ENCODE data around the gene LZTS2. TPM values are rescaled to one million over a fixed set of nuclear protein-coding genes. Genes with fewer than 3 reads are reported as not detected.

LZTS2 gene
- total RNA-seq, 1 donor, result 41.2 TPM

DNA sequence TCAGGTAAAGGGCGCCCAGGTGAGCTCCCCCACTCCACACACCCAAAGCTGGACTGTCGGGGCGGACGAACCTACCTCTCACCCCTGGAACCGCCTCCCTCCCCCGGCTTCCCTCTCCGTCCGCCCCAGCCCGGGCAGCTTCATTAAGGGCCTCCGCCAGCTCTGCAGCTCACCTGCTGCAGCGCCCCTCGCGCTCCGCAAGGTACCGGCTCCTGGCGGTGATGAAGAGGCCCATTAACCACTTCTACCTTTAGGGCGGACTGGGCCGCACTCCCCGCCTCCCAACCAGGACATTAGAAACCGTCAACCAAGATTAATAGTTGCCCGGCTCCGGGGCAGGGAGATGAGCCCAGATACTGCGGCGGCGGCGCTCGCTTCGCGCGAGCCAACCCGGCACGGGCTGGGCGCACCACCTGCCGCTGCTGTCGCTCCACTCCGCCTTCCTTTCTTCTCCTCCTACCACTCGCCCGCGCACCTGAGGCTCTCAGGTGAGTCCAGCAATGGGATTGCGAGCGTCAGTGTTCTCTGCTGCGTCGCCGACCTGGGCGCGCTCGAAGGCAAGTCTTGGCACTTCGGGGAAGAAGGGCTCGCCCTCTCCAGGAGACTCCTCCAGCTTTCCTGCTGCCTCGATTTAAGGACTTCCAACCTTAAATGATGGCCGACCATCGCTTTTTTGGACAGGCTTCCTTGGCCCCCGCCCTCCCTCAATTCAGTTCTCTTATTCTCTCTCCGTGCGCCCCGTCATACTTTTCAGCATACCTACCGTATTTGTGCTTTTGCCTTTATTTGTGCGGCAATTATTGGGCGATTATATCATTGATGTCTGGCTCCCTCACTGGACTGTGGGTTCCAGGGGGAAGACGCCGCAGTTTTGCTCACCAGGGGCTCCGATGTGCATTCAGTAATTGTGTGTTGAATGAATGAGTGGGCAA, 48.6 kb downstream of the LZTS2 start:
- no peak for DNase-seq (ENCODE audit: low read depth in 2 of 3, low spot score in 2 of 3)

DNA sequence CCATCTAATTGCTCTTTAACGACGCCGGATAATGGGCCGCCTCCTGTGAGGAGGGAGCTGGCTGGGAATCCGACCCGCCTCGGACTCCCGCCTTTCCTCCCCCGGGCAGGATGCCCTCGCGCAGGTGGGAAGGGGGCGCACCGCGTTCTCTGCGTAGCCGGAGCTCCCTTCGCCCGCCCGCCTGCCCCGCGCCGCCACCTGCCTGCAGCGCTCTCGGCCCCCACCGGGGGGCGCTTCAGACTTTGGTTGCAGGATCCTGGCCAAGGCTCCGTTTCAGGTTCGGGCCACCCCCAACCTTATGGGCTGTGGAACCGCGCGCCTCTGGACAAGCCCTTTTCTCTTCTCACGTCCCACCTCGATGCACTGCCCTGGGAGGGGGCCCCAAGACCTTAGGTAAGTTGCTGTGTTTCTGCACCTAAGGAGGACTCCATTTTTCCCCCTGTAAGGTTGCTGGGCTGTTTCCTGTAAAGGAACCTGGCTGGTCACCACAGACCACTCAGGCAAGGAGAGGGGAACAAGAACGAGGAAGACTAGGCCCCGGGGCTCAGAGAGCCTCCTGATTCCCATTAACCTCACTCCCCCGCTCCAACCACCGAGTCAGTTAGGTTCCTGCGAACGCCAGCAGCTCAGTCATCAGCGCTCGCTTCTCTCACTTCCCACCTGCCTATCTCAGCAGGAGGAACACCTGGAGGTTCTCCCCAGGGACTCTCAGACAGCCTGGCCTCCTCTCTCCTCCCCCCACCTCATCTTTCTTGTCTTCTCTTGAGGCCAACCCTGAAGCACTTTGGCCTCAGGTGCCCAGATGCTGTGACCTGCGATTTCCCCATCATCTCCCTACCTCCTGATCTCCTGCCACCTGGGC, 50.8 kb downstream of the LZTS2 start:
- DNase-seq (ENCODE audit: low read depth in 2 of 3, low spot score in 2 of 3), result peak; percentile 66 to 73 (median 69)

DNA sequence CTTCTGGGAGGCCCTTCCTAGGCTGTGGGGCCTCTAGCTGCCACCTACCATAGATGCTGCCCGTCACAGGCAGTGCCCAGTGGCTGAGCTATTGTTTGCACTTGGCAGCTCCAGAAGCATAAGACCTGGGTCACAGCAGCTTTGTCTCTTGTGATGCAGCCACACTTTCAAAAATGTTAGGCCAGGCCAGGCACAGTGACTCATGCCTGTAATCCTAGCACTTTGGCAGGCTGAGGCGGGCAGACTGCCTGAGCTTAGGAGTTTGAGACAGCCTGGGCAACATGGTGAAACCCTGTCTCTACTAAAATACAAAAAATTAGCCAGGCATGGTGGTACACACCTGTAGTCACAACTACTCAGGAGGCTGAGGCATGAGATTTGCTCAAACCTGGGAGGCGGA, 52.7 kb downstream of the LZTS2 start:
- no peak for DNase-seq (ENCODE audit: low read depth in 2 of 3, low spot score in 2 of 3)

DNA sequence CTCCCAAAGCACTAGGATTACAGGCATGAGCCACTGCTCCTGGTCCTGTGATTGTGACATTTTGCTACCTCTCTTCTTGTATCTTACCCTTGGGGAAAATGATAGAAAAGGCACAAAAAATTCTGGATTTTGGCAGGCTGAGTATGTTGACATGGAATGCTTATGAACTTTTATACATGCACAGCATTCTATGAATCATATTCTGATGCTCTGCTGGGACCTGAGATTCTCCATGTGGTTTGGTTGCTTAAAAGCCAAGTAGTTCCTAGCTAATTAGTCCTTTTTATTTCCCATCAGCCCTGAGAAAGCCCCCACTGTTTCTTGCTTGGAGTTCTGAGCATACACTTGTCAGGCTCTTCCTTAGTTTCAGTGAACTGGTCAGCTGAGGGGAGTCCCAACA, 53.9 kb downstream of the LZTS2 start:
- no peak for DNase-seq (ENCODE audit: low read depth in 2 of 3, low spot score in 2 of 3)

DNA sequence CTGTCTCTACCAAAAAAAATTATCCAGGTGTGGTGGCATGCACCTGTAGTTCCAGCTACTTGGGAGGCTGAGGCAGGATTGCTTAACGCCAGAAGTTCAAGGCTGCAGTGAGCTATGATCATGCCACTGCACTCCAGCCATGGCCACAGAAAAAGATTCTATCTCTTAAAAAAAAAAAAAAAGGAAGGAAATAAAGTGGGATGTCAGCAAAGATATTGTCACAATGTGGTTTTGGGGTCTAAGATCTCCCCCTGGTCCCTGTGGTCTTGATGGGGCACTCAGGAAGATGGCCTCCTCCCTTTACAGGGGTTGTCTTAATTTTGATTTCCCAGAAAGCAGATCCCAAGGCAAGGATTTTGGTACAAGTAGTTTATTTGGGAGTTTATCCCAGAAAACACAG, 54.7 kb downstream of the LZTS2 start:
- DNase-seq (ENCODE audit: low read depth in 2 of 3, low spot score in 2 of 3), result peak in 2 of 3 donors; percentile 68 to 89

DNA sequence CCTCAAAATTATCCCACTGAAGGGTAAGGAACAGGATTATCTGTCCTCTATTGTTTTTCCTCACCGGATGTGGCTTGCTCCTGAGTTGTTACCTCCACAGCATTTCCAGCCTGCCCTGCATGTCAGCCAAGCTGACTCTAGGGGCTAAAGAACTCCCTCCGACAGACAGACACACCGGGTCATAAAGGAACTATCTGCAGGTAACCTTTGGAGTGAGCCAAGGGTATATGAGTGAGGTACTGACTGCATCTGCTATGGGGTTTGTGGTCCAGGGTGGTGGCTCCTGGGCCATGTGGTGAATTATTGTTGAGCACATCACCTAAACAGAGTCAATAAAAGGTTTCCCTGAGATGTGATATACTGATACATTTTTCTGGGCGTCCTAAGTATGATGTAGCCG, 55.3 kb downstream of the LZTS2 start:
- no peak for DNase-seq (ENCODE audit: low read depth in 2 of 3, low spot score in 2 of 3)

DNA sequence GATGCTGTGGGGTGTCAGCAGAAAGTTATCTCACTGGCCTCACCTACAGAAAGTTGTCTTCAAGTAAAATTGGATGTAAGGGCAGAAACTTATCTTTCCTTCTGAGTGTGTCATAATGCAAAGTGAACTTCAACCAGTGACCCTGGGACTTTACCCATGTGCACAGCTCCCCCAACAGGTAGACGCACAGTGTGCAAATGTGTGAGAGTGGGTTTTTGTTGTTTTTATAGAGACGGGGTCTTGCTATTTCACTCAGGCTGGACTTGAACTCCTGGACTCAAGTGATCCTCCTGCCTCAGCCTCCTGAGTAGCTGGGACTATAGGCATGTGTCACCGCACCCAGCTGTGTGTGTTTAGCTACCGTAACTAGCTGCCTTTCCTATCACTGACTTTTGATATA, 55.8 kb downstream of the LZTS2 start:
- no peak for DNase-seq (ENCODE audit: low read depth in 2 of 3, low spot score in 2 of 3)

DNA sequence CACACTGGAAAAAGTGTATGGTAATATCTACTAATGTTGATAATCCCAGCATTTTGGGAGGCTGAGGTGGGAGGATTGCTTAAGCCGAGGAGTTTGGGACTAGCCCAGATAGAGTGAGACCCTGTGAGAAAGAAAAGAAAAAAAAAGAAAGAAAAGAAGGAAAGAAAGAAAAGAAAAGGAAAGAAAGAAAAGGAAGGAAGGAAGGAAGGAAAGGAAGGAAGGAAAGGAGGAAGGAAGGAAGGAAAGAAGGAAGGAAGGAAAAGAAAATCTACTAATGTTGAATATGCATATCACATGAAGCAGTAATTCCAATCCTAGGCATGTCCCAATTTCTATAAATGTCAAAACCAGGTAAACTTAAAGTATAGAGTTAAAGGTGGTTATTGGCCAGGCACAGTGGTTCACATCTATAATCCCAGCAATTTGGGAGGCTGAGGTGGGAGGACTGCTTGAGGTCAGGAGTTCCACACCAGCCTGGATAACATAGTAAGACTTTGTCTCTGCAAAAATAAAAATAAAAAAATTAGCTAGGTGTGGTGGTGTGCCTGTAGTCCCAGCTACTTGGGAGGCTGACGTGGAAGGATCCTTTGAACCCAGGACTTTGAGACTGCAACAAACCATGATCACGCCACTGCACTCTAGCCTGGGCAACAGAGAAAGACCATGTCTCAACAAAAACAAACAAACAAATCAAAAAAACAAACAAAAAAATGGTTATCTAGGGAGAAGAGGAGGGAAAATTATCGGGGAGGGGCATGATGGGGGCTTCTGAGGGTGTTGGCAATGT, 57.0 kb downstream of the LZTS2 start:
- no peak for DNase-seq (ENCODE audit: low read depth in 2 of 3, low spot score in 2 of 3)

Small RNAs within 50 kb of the gene (small RNA-seq; reads per million reads assigned to genes)
- gene MIR608, result not detected

Other genes starting within 250 kb of the LZTS2 start
- 9.2 TPM for gene SLF2, start 86.8 kb upstream of the LZTS2 start, total RNA-seq
- gene SEMA4G, start 30.3 kb upstream of the LZTS2 start, total RNA-seq, result 0.54 TPM
- 81.6 TPM for gene MRPL43, start 12.3 kb upstream of the LZTS2 start, total RNA-seq
- gene TWNK, start 12.3 kb upstream of the LZTS2 start, total RNA-seq, result 13.2 TPM
- gene PDZD7, start 31.3 kb downstream of the LZTS2 start, total RNA-seq, result 1.3 TPM
- gene SFXN3, start 31.4 kb downstream of the LZTS2 start, total RNA-seq, result 123 TPM
- gene KAZALD1, start 62.2 kb downstream of the LZTS2 start, total RNA-seq, result 5.9 TPM
- not detected for gene TLX1, start 131.5 kb downstream of the LZTS2 start, total RNA-seq
- gene LBX1, start 229.7 kb downstream of the LZTS2 start, total RNA-seq, result not detected